HG03039 (cell line): ENCODE results near the gene PSRC1.

Experiments
- ATAC-seq: cut with Tn5 transposase; IDR thresholded peaks from one replicate; pipeline ENCODE4 v1.9.1; 2021; ENCODE audit warnings: mild to moderate bottlenecking, moderate library complexity; ENCODE audit not compliant: unreplicated experiment

Gene PSRC1

DNA sequence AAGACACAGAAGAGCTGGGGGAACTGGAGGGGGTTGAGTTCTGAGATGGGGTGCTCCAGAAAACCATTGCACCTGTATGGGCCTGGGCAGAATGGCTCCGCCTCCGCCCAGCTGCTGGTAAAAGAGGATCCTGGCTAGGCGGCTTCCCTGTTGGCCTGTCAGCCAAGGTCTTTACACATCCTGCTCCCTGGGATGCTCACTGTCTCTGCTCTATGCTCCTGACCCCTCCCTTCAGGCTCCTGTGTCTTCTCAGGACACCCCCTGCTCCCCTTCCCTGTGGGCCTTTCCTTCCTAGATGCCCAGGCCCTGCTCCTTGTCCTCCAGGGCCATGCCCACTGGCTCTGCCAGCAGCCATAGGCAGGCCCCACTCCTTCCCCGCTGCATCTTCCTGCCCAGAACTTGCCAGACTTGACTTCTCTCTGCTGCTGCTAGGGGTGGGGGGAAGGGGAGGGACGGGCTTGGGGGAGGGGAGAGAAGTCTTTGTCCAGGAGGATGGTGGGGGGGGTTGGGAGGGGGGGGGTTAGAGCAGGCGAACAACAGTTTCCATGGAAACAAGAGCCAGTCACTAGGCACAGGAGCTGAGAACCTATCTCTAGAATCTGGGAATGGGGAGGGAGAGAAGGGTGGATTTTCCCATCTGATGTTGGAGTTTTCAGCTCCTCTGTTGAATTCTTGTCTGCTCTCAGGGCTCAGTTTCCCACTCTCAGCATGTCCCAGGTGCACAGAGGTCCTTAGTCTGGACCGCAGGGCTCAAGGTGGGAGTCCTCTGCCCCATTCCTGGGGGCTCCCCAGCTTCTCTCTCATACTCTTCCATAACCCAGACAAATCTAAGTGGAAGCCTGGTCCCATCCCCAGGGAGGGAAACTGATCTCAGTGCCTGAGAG is 23.0 kb downstream of the PSRC1 start:
- ATAC-seq = no peak

GRCh38 chr1:109258481-109259466 is 24.2 kb downstream of the PSRC1 start:
- no peak for ATAC-seq

DNA sequence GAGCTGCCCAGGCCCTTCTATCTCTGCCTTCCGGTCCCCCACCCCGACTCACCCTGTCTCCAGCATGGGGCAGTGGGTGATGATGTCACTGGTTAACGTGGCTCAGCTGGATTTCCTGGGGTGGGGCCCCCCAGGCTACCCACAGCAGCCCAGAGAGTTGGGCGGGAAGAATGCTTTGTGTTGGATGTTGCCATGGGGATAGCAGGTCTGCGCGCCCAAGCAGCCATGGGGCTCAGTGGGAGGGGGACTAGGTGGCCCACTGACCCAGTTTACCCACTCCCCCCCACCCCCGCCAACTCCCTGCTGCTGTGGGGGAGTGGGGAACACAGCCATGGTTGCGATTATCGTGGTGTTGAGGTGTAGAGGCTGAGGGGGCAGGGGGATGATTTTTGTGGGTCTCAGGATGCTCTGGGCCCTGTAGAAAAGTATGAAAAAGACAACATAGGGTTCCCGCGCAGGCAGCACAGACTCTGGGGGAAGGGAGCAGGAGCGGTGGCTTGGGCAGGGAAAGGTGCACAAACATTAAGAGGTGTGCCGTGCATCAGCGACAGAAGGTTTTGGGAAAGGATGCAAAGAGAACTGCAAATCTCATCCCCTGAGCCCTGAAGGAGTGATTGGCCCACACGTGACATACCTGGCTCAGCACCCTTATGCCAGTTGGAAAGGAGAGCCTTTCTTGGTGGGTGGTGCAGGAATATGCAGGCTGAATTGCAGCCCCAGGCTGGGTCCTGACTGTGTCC is 25.1 kb downstream of the PSRC1 start:
- no peak for ATAC-seq

- no peak for ATAC-seq
These were observed 25.8 kb downstream of the PSRC1 start for GRCh38 chr1:109256971-109257681.

DNA sequence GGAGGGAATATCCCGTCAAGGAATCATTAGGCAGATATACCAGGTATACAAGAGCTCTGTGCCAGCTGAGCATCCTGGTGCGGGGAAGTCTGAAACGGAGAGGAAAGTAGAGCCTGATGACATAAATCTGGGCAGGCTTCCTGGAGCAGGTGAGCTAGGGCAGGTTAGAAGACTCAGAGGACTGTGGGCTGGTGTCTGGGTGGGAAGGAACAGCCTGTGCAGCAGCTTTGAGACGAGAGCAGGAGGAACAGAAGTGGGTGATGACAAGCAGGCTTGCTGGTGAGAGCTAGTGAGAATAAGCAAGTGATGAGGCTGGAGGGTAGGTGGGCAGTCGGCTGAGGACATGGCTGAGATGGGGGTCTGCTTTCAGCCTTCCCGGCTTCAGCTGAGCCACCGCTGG is 26.9 kb downstream of the PSRC1 start:
- ATAC-seq = no peak

DNA sequence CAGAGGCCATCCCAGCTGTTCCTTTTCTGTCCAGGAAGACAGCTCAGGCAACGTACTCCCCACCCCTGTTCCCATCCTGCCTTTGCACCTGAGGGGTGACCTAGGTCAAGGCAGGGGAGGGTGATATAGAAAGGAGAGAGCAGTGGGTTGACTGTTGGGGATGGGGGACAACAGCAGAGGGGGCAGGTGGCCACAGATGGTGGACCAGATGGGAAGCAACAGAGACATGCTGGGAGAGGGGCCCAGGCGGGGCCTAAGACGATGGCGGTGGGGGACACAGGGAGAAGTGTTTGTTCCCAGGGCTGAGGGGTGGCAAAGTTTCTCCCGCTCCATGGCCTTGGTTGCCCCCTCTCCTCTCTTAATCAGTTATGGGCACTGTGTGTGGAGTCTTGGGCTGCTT is 27.3 kb downstream of the PSRC1 start:
- ATAC-seq = no peak

GRCh38 chr1:109255097-109255651 is 27.8 kb downstream of the PSRC1 start:
- ATAC-seq = no peak

DNA sequence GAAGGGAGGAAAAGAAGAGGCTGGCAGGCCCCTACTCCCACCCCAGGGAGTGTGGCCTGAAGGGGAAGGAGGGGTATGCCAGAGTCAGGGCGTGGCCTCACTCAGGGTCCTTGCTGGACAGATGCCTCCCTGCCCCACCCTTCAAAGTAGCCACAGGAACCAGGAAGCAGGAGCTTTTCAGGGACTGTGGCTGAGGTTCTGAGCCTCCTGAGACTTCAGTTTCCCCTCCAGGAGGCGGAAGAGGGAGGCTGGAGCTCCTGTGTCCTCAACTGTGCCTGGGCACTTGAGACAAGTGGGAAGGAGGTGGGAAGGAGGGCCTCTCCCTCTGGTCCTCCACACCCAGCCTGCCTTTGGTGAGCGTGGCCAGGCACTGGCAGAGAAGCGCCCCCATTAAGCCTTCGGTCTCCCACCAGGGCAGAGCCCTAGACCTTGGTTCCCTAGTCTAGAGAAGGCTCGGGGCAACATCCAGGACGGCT is 28.3 kb downstream of the PSRC1 start:
- no peak for ATAC-seq

DNA sequence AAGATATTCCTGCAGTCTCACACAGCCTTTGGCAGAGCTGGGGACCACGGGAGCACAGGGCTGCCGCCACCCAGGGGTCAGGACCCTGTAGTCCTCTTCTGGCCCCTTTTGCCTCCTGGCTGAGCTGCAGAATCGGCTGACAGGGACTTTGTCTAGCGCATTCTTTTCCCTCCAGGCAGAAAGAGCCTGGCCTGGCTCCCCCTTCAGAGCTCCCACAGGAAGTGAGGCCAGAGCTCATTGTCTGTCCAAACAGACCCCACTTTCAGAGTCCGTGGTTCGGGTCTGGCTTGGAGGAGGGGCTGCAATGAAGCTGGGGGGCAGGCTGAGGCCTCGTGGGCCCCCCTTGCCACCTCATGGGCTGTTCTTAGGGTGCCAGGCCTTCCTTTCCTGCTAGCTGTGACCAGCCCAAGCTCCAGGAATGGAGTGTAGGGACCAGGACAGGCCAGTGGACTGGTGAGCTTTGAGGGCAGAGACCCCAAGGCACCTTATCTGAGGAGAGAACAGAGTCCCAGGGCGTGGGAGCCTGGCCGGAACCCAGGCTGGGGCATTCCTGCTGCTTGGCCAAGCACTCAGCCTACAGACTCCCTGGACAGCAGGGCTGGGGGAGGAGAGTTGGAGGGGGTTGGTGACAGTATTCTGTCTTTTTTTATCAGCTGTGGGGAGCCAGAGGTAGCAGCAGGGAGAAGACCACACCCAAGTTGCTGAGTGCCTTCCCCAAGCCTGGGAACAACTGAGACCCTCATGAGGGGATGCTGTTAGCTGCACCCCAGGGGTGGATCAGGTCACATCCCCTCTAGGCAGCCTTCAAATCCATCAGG is 28.9 kb downstream of the PSRC1 start:
- no peak for ATAC-seq

GRCh38 chr1:109252893-109253802 is 29.8 kb downstream of the PSRC1 start:
- no peak for ATAC-seq

DNA sequence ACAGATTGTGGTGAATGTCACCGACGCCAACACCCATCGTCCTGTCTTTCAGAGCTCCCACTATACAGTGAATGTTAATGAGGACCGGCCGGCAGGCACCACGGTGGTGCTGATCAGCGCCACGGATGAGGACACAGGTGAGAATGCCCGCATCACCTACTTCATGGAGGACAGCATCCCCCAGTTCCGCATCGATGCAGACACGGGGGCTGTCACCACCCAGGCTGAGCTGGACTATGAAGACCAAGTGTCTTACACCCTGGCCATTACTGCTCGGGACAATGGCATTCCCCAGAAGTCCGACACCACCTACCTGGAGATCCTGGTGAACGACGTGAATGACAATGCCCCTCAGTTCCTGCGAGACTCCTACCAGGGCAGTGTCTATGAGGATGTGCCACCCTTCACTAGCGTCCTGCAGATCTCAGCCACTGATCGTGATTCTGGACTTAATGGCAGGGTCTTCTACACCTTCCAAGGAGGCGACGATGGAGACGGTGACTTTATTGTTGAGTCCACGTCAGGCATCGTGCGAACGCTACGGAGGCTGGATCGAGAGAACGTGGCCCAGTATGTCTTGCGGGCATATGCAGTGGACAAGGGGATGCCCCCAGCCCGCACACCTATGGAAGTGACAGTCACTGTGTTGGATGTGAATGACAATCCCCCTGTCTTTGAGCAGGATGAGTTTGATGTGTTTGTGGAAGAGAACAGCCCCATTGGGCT is 30.6 kb downstream of the PSRC1 start:
- ATAC-seq = no peak

DNA sequence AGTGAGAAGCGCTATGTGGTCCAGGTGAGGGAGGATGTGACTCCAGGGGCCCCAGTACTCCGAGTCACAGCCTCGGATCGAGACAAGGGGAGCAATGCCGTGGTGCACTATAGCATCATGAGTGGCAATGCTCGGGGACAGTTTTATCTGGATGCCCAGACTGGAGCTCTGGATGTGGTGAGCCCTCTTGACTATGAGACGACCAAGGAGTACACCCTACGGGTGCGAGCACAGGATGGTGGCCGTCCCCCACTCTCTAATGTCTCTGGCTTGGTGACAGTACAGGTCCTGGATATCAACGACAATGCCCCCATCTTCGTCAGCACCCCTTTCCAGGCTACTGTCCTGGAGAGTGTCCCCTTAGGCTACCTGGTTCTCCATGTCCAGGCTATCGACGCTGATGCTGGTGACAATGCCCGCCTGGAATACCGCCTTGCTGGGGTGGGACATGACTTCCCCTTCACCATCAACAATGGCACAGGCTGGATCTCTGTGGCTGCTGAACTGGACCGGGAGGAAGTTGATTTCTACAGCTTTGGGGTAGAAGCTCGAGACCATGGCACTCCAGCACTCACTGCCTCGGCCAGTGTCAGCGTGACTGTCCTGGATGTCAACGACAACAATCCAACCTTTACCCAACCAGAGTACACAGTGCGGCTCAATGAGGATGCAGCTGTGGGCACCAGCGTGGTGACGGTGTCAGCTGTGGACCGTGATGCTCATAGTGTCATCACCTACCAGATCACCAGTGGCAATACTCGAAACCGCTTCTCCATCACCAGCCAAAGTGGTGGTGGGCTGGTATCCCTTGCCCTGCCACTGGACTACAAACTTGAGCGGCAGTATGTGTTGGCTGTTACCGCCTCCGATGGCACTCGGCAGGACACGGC is 31.4 kb downstream of the PSRC1 start:
- no peak for ATAC-seq

GRCh38 chr1:109250454-109251276 is 32.3 kb downstream of the PSRC1 start:
- no peak for ATAC-seq

GRCh38 chr1:109249654-109250401 is 33.1 kb downstream of the PSRC1 start:
- peak; percentile 38 for ATAC-seq
